Stimulated activated effector memory CD8-positive, alpha-beta T cell treated with anti-CD3 and anti-CD28 coated beads, Interleukin-12 subunit alpha, Interleukin-12 subunit beta, amount 100 ng/mL, for 72 hours (primary cell): Measurements from ENCODE around the gene GJC3.
"Not testable (repeated sequence)": the region's sequence is repeated elsewhere in the genome, so short reads cannot be mapped to it uniquely, and the experiment has no call there.

Source experiments
- ATAC-seq: fragments of 150-1000 bp; cut with Tn5 transposase; 2 replicates; pipeline ENCODE4 v1.10.0; 2021
- DNase-seq, 2 donors: peaks; one replicate each; pipeline ENCODE4 v3.0.0; 2021 to 2022; ENCODE audit warnings: low spot score in 2 of 2
- H3K27ac Mint-ChIP-seq: one replicate; pipeline ENCODE4 v1.8.0; 2022; ENCODE audit warnings: mild to moderate bottlenecking, mixed read lengths
- H3K36me3 Mint-ChIP-seq: one replicate; pipeline ENCODE4 v1.8.0; 2022; ENCODE audit warnings: mild to moderate bottlenecking, mixed read lengths
- H3K4me1 Mint-ChIP-seq: one replicate; pipeline ENCODE4 v1.8.0; 2022; ENCODE audit warnings: mixed read lengths
- H3K4me3 Mint-ChIP-seq: one replicate; pipeline ENCODE4 v1.8.0; 2022; ENCODE audit warnings: mild to moderate bottlenecking, mixed read lengths
- H3K9me3 Mint-ChIP-seq: one replicate; pipeline ENCODE4 v1.8.0; 2022; ENCODE audit warnings: mixed read lengths

The GJC3 gene

GRCh38 chr7:99947608-99948007 is 18.2 kb upstream of the GJC3 start:
- ATAC-seq, result no peak
- Mint-ChIP-seq H3K36me3 (no peaks in the 10 kb centered on the region), H3K9me3 (no peaks in the 10 kb centered on the region), H3K4me3 (no peak overlapping the region), H3K27ac (no peak overlapping the region), H3K4me1 (no peaks in the 10 kb centered on the region)
- DNase-seq, result no peak

- Mint-ChIP-seq H3K9me3 (no peaks in the 10 kb centered on the region), H3K4me3 (no peak overlapping the region), H3K36me3 (no peaks in the 10 kb centered on the region), H3K27ac (no peak overlapping the region), H3K4me1 (no peaks in the 10 kb centered on the region)
- DNase-seq (no peak), ATAC-seq (no peak)
Observed at GRCh38 chr7:99944497-99945070, 15.2 kb upstream of the GJC3 start.

GRCh38 chr7:99943641-99944496 is 14.4 kb upstream of the GJC3 start:
- no peak overlapping the region for H3K27ac Mint-ChIP-seq
- H3K4me1 Mint-ChIP-seq, result no peaks in the 10 kb centered on the region
- H3K36me3 Mint-ChIP-seq, result no peaks in the 10 kb centered on the region
- ATAC-seq (no peak), DNase-seq (no peak)
- H3K4me3 Mint-ChIP-seq, result no peak overlapping the region
- peaks cover 4% of the 10 kb centered on the region for H3K9me3 Mint-ChIP-seq

- Mint-ChIP-seq H3K9me3 (peaks cover 4% of the 10 kb centered on the region), H3K4me1 (no peaks in the 10 kb centered on the region), H3K27ac (no peak overlapping the region), H3K4me3 (no peak overlapping the region), H3K36me3 (no peaks in the 10 kb centered on the region)
- no peak for DNase-seq
- no peak for ATAC-seq
Observed at GRCh38 chr7:99938296-99938695, 8.9 kb upstream of the GJC3 start.

GRCh38 chr7:99935009-99935408 is 5.6 kb upstream of the GJC3 start:
- not testable (repeated sequence) for ATAC-seq, H3K36me3 Mint-ChIP-seq, H3K4me3 Mint-ChIP-seq, H3K27ac Mint-ChIP-seq, H3K9me3 Mint-ChIP-seq, H3K4me1 Mint-ChIP-seq, DNase-seq

GRCh38 chr7:99930376-99930775 is 956 bp upstream of the GJC3 start:
- Mint-ChIP-seq H3K27ac (no peak overlapping the region), H3K4me3 (no peak overlapping the region), H3K36me3 (no peaks in the 10 kb centered on the region), H3K9me3 (no peaks in the 10 kb centered on the region), H3K4me1 (peaks cover 17% of the 10 kb centered on the region)
- ATAC-seq (no peak), DNase-seq (no peak)

- no peak for DNase-seq
- Mint-ChIP-seq H3K36me3 (no peaks in the 10 kb centered on the region), H3K4me3 (peak overlapping the region; percentile 47), H3K9me3 (no peaks in the 10 kb centered on the region), H3K4me1 (peaks cover 17% of the 10 kb centered on the region), H3K27ac (no peak overlapping the region)
- peak; percentile 29 for ATAC-seq
Observed at GRCh38 chr7:99929730-99930053, 272 bp upstream of the GJC3 start.

- no peak overlapping the region for H3K27ac Mint-ChIP-seq
- H3K9me3 Mint-ChIP-seq, result no peaks in the 10 kb centered on the region
- no peak for ATAC-seq
- no peak for DNase-seq
- peaks cover 17% of the 10 kb centered on the region for H3K4me1 Mint-ChIP-seq
- no peaks in the 10 kb centered on the region for H3K36me3 Mint-ChIP-seq
- no peak overlapping the region for H3K4me3 Mint-ChIP-seq
Observed at GRCh38 chr7:99928188-99928587, 1.2 kb downstream of the GJC3 start.

- Mint-ChIP-seq H3K4me3 (no peak overlapping the region), H3K4me1 (peaks cover 17% of the 10 kb centered on the region), H3K9me3 (no peaks in the 10 kb centered on the region), H3K27ac (no peak overlapping the region), H3K36me3 (no peaks in the 10 kb centered on the region)
- no peak for DNase-seq
- no peak for ATAC-seq
Observed at GRCh38 chr7:99927536-99927935, 1.9 kb downstream of the GJC3 start.

GRCh38 chr7:99926321-99926720 is 3.1 kb downstream of the GJC3 start:
- ATAC-seq, result no peak
- no peak overlapping the region for H3K27ac Mint-ChIP-seq
- DNase-seq, result no peak
- H3K9me3 Mint-ChIP-seq, result no peaks in the 10 kb centered on the region
- no peaks in the 10 kb centered on the region for H3K36me3 Mint-ChIP-seq
- H3K4me3 Mint-ChIP-seq, result no peak overlapping the region
- peaks cover 17% of the 10 kb centered on the region for H3K4me1 Mint-ChIP-seq

GRCh38 chr7:99923200-99923599 is 6.2 kb downstream of the GJC3 start:
- ATAC-seq, result no peak
- H3K36me3 Mint-ChIP-seq, result peaks cover 8% of the 10 kb centered on the region
- H3K4me1 Mint-ChIP-seq, result peaks cover 14% of the 10 kb centered on the region

GRCh38 chr7:99920149-99920548 is 9.3 kb downstream of the GJC3 start:
- H3K4me1 Mint-ChIP-seq, result peaks cover 43% of the 10 kb centered on the region
- DNase-seq, result peak in 1 of 2 donors; percentile 44
- H3K9me3 Mint-ChIP-seq, result no peaks in the 10 kb centered on the region
- ATAC-seq, result no peak
- H3K36me3 Mint-ChIP-seq, result peaks cover 35% of the 10 kb centered on the region
- H3K4me3 Mint-ChIP-seq, result peak overlapping the region; percentile 93
- H3K27ac Mint-ChIP-seq, result peak overlapping the region; percentile 97

More at GRCh38 chr7:99923200-99923599, 6.2 kb downstream of the GJC3 start:
- no peaks in the 10 kb centered on the region for H3K9me3 Mint-ChIP-seq
- DNase-seq, result no peak
- H3K27ac Mint-ChIP-seq, result no peak overlapping the region
- no peak overlapping the region for H3K4me3 Mint-ChIP-seq

GRCh38 chr7:99919814-99920112 is 9.7 kb downstream of the GJC3 start:
- ATAC-seq (no peak), DNase-seq (no peak)
- H3K4me1 Mint-ChIP-seq, result peaks cover 47% of the 10 kb centered on the region
- peak overlapping the region; percentile 97 for H3K27ac Mint-ChIP-seq
- H3K9me3 Mint-ChIP-seq, result no peaks in the 10 kb centered on the region
- H3K36me3 Mint-ChIP-seq, result peaks cover 37% of the 10 kb centered on the region
- H3K4me3 Mint-ChIP-seq, result peak overlapping the region; percentile 93

GRCh38 chr7:99918959-99919813 is 10.2 kb downstream of the GJC3 start, which contains the start of gene TRIM4:
TSS of gene TRIM4 (minus strand) at chr7:99919530. CDS start at chr7:99919401, 129 bp downstream.
- Mint-ChIP-seq H3K9me3 (no peaks in the 10 kb centered on the region), H3K4me3 (peak within 1 kb of the TSS; percentile 93), H3K36me3 (peaks cover 42% of the 10 kb centered on the region), H3K4me1 (peaks cover 52% of the 10 kb centered on the region), H3K27ac (peak within 1 kb of the TSS; percentile 97)
- DNase-seq, result peak; percentile 78 to 95
- peak; percentile 99 for ATAC-seq

- DNase-seq, result no peak
- no peaks in the 10 kb centered on the region for H3K9me3 Mint-ChIP-seq
- peaks cover 91% of the 10 kb centered on the region for H3K36me3 Mint-ChIP-seq
- no peak overlapping the region for H3K4me3 Mint-ChIP-seq
- peaks cover 31% of the 10 kb centered on the region for H3K4me1 Mint-ChIP-seq
- ATAC-seq, result no peak
- H3K27ac Mint-ChIP-seq, result no peak overlapping the region
Observed at GRCh38 chr7:99910976-99911375, 18.4 kb downstream of the GJC3 start.
